Neural progenitor cell (in vitro differentiated cells): ENCODE data around the gene PITRM1.

Source experiments
- EZH2 ChIP-seq: fragments of 200-600 bp; sonication (generic); IDR thresholded peaks from 2 replicates; pipeline ENCODE4 v1.6.1; 2017; ENCODE audit warnings: antibody characterized with exemption, mild to moderate bottlenecking, moderate library complexity
- EZH2phosphoT487 ChIP-seq: fragments of 200-600 bp; sonication (generic); IDR thresholded peaks from 2 replicates; pipeline ENCODE4 v1.6.1; 2017; ENCODE audit warnings: antibody characterized with exemption
- TF ChIP-seq, protein P1 (sequence below): fragments of 200-600 bp; sonication (generic); IDR thresholded peaks from 2 replicates; pipeline ENCODE4 v1.5.1; 2017; ENCODE audit warnings: antibody characterized with exemption, mild to moderate bottlenecking

DNA sequence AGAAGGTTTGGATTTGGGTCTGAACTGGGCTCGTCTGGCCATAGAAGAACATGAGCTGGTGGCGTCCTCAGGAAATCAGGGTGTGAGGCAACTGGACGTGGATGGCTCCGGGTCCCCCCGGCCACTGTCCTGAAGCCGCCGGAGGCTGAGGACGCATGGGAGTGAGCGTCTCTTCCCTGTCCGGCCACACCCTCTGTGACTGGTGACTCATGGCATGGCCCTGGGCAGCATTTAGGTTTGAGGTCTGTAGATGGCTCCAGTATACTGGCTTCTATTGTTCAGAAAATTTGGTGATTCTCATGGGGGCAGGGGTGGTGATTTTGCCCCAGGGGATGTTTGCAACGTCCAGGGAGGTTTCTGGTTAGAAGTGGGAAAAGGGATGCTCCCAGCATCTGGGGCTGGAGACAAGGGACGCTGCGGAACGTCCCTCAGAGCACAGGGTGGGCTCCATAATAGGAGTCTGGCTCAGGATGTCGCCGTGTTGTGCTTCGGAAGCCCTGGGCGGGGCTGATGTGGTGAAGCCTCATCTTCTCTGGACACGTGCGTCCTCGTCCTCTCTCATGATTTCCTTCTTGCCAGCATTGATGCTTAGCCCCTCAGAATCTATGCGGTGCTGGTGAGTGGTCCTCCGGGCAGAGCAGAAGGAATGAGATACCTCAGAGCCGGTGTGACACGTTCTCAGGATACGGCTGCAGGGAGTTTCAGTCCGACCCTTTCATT lies 49.9 kb downstream of the PITRM1 start:
- TF ChIP-seq, protein P1, sequence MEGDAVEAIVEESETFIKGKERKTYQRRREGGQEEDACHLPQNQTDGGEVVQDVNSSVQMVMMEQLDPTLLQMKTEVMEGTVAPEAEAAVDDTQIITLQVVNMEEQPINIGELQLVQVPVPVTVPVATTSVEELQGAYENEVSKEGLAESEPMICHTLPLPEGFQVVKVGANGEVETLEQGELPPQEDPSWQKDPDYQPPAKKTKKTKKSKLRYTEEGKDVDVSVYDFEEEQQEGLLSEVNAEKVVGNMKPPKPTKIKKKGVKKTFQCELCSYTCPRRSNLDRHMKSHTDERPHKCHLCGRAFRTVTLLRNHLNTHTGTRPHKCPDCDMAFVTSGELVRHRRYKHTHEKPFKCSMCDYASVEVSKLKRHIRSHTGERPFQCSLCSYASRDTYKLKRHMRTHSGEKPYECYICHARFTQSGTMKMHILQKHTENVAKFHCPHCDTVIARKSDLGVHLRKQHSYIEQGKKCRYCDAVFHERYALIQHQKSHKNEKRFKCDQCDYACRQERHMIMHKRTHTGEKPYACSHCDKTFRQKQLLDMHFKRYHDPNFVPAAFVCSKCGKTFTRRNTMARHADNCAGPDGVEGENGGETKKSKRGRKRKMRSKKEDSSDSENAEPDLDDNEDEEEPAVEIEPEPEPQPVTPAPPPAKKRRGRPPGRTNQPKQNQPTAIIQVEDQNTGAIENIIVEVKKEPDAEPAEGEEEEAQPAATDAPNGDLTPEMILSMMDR: no peak
- TF ChIP-seq EZH2: no peak
- no peak for TF ChIP-seq EZH2phosphoT487
